Fibroblast of lung (primary cell): Measurements from ENCODE around the gene LRIF1. TPM values are rescaled to one million over a fixed set of nuclear protein-coding genes. Genes with fewer than 3 reads are reported as not detected.
A peak's percentile ranks its signal among the peaks of the same experiment; 100 is the strongest.
"Not testable (repeated sequence)": the region's sequence is repeated elsewhere in the genome, so short reads cannot be mapped to it uniquely, and the experiment has no call there.

Experiments used
- DNase-seq, 2 donors: peaks; one replicate each; pipeline versions ENCODE4 v3.0.0 to v3.0.0-alpha.2; 2010; ENCODE audit warnings: low read depth in 2 of 2
- H2AFZ ChIP-seq: 2 replicates; pipeline ENCODE4 v1.5.1; 2012; ENCODE audit warnings: low read length, control low read depth, inconsistent platforms
- H3K27ac ChIP-seq: 2 replicates; pipeline ENCODE4 v1.5.1; 2011; ENCODE audit warnings: low read length, control low read depth; ENCODE audit not compliant: insufficient read depth
- H3K27me3 ChIP-seq: 2 replicates; pipeline ENCODE4 v1.5.1; 2011; ENCODE audit warnings: mild to moderate bottlenecking, low read length; ENCODE audit not compliant: control insufficient read depth, insufficient read depth
- H3K36me3 ChIP-seq: 2 replicates; pipeline ENCODE4 v1.5.1; 2011; ENCODE audit warnings: low read length; ENCODE audit not compliant: control insufficient read depth, insufficient read depth
- H3K4me1 ChIP-seq: 2 replicates; pipeline ENCODE4 v1.5.1; 2011; ENCODE audit warnings: low read length; ENCODE audit not compliant: control insufficient read depth, insufficient read depth; ENCODE audit errors: extremely low read depth
- H3K4me2 ChIP-seq: 2 replicates; pipeline ENCODE4 v1.5.1; 2011; ENCODE audit warnings: low read length, control low read depth; ENCODE audit not compliant: insufficient read depth; ENCODE audit errors: extremely low read depth
- H3K4me3 ChIP-seq, 4 experiments: fragments of 200-600 bp in 1 of 4; sonication (generic) in 1 of 4; replicated peaks in 1 of 4; 2 replicates each; pipeline ENCODE4 v1.5.1; 2011 to 2016; ENCODE audit warnings: low read length in 4 of 4, low read depth in 3 of 4, mild to moderate bottlenecking in 3 of 4, control low read depth in 2 of 4, inconsistent platforms in 1 of 4, mixed read lengths in 1 of 4; ENCODE audit not compliant: insufficient read depth in 1 of 4; ENCODE audit errors: control extremely low read depth in 1 of 4
- H3K79me2 ChIP-seq: 2 replicates; pipeline ENCODE4 v1.5.1; 2012; ENCODE audit warnings: mild to moderate bottlenecking, low read length, inconsistent platforms; ENCODE audit not compliant: control insufficient read depth, insufficient read depth
- H3K9ac ChIP-seq: 2 replicates; pipeline ENCODE4 v1.5.1; 2011; ENCODE audit warnings: mild to moderate bottlenecking, low read length, control low read depth; ENCODE audit not compliant: insufficient read depth
- H3K9me3 ChIP-seq: 2 replicates; pipeline ENCODE4 v1.5.1; 2012; ENCODE audit warnings: low read depth, low read length; ENCODE audit not compliant: control insufficient read depth, insufficient read depth
- H4K20me1 ChIP-seq: 2 replicates; pipeline ENCODE4 v1.5.1; 2011; ENCODE audit warnings: low read length; ENCODE audit not compliant: control insufficient read depth, insufficient read depth; ENCODE audit errors: extremely low read depth
- CTCF ChIP-seq, 2 donors: IDR thresholded peaks in 1 of 2; conservative IDR thresholded peaks in 1 of 2; 1 replicate in 1 of 2; 2 replicates in 1 of 2; pipeline ENCODE4 v1.5.1; 2011 to 2012; ENCODE audit warnings: low read length in 2 of 2, control low read depth in 1 of 2, inconsistent platforms in 1 of 2, low read depth in 1 of 2, mild to moderate bottlenecking in 1 of 2
- EZH2 ChIP-seq: IDR thresholded peaks from 2 replicates; pipeline ENCODE4 v1.5.1; 2012; ENCODE audit warnings: low read length, control low read depth, mild to moderate bottlenecking; ENCODE audit errors: missing control alignments
- polyA plus RNA-seq, 2 donors: library from polyadenylated mRNA; depleted of rRNA in 1 of 2; stranded (reverse) in 1 of 2; unstranded in 1 of 2; fragments of >200 nt; gene quantifications; 2 replicates each; pipeline ENCODE4 v1.2.1, GENCODE V29; 2011 to 2012; ENCODE audit warnings: missing spikeins in 1 of 2
- total RNA-seq: library from RNA; depleted of rRNA; stranded (reverse); fragments of >200 nt; gene quantifications from 2 replicates; pipeline ENCODE4 v1.2.1, GENCODE V29; 2014

Gene LRIF1
- total and polyA plus RNA-seq, 2 donors (not counting 1 experiment from before 2014, with no cell fraction given) = 11.9 to 17.2 TPM

GRCh38 chr1:111006556-111006955 is 42.8 kb upstream of the LRIF1 start:
- Histone ChIP-seq H3K4me1 (no peaks in the 10 kb centered on the region), H3K79me2 (no peaks in the 10 kb centered on the region), H3K27ac (no peak overlapping the region), H3K9me3 (no peaks in the 10 kb centered on the region), H4K20me1 (no peaks in the 10 kb centered on the region), H3K36me3 (no peaks in the 10 kb centered on the region), H3K4me2 (no peak overlapping the region), H3K4me3 (no peak overlapping the region), H3K27me3 (no peaks in the 10 kb centered on the region), H3K9ac (no peak overlapping the region), H2AFZ (no peak overlapping the region)
- DNase-seq = no peak
- no peak for TF ChIP-seq CTCF (conservative IDR thresholded peaks at IDR 0.05 in 1 of 2, IDR thresholded peaks at IDR 0.05 in 1 of 2; ENCODE audit: low read depth in 1 of 2, low read length in 2 of 2)
- no peak for TF ChIP-seq EZH2

GRCh38 chr1:110999607-111000006 is 35.9 kb upstream of the LRIF1 start:
- not testable (repeated sequence) for H2AFZ ChIP-seq, H3K36me3 ChIP-seq, H3K9ac ChIP-seq, H3K4me1 ChIP-seq, H3K4me2 ChIP-seq, H3K4me3 ChIP-seq, H3K27me3 ChIP-seq, H4K20me1 ChIP-seq, H3K9me3 ChIP-seq, DNase-seq, H3K79me2 ChIP-seq, H3K27ac ChIP-seq

GRCh38 chr1:110992329-110992728 is 28.6 kb upstream of the LRIF1 start:
- not testable (repeated sequence) for H3K36me3 ChIP-seq, H3K4me2 ChIP-seq, H3K4me3 ChIP-seq, H4K20me1 ChIP-seq, H3K9ac ChIP-seq, H3K27me3 ChIP-seq, H3K27ac ChIP-seq, H3K79me2 ChIP-seq, H3K9me3 ChIP-seq, H2AFZ ChIP-seq, H3K4me1 ChIP-seq
- DNase-seq = peak; percentile 2 to 9

DNA sequence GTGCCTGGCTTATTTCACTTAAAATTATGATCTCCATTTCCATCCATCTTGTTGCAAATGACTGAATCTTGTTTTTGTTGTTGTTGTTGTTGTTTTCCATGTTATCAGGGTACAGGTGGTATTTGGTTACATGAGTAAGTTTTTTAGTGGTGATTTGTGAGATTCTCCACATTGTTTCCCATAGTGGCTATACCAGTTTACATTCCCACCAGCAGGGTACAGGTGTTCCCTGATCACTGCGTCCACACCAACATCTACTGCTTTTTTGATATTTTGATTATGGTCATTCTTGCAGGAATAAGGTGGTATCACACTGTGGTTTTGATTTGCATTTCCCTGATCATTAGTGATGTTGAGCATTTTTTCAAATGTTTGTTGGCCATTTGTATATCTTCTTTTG is 27.6 kb upstream of the LRIF1 start:
- not testable (repeated sequence) for H3K36me3 ChIP-seq, H3K27me3 ChIP-seq, H4K20me1 ChIP-seq, H3K4me1 ChIP-seq, H3K4me3 ChIP-seq, H2AFZ ChIP-seq, H3K4me2 ChIP-seq, H3K79me2 ChIP-seq, H3K9ac ChIP-seq, H3K9me3 ChIP-seq, H3K27ac ChIP-seq, DNase-seq
